Aorta (tissue), 5 donors: ENCODE measurements around the gene MYO1E. TPM values are rescaled to one million over a fixed set of nuclear protein-coding genes. Genes with fewer than 3 reads are reported as not detected.

ENCODE experiments used
- ATAC-seq: fragments of 200-7000 bp; cut with Tn5 transposase; one replicate; pipeline ENCODE4 v1.9.1; 2022; ENCODE audit warnings: moderate library complexity; ENCODE audit not compliant: low FRiP score
- DNase-seq, 2 donors: peaks; one replicate each; pipeline ENCODE4 v3.0.0-alpha.2; 2020
- H3K27ac ChIP-seq, 2 donors: one replicate each; pipeline ENCODE4 v1.5.1; 2013; ENCODE audit warnings: low read length in 2 of 2, mild to moderate bottlenecking in 2 of 2, moderate library complexity in 2 of 2, control low read depth in 1 of 2, inconsistent platforms in 1 of 2, low read depth in 1 of 2
- H3K27me3 ChIP-seq, 2 donors: one replicate each; pipeline ENCODE4 v1.6.1; 2013; ENCODE audit warnings: control low read depth in 1 of 2, low read length in 1 of 2, mild to moderate bottlenecking in 1 of 2, moderate library complexity in 1 of 2; ENCODE audit not compliant: insufficient read depth in 2 of 2, control insufficient read depth in 1 of 2
- H3K36me3 ChIP-seq, 2 donors: one replicate each; pipeline ENCODE4 v1.6.1; 2013; ENCODE audit warnings: control low read depth in 1 of 2, low read length in 1 of 2, mild to moderate bottlenecking in 1 of 2; ENCODE audit not compliant: insufficient read depth in 2 of 2, control insufficient read depth in 1 of 2
- H3K4me1 ChIP-seq, 2 donors: one replicate each; pipeline ENCODE4 v1.6.1; 2013; ENCODE audit warnings: low read length in 2 of 2, control low read depth in 1 of 2, mild to moderate bottlenecking in 1 of 2, moderate library complexity in 1 of 2; ENCODE audit not compliant: insufficient read depth in 2 of 2, control insufficient read depth in 1 of 2
- H3K4me3 ChIP-seq, 2 donors: one replicate each; pipeline ENCODE4 v1.5.1; 2013; ENCODE audit warnings: low read length in 2 of 2, control low read depth in 1 of 2, mild to moderate bottlenecking in 1 of 2
- H3K9me3 ChIP-seq: one replicate; pipeline ENCODE4 v1.6.1; 2013; ENCODE audit warnings: mild to moderate bottlenecking, low read length; ENCODE audit not compliant: control insufficient read depth
- WGBS, 2 donors: extraction: QIAGEN DNeasy Blood & Tissue Kit; methylation state at CpG; one replicate each; pipeline ENCODE4 v1.1.7; 2013; 5-methylcytosine and 5-hydroxymethylcytosine counted together
- intact Hi-C, 2 donors: fragments of 100-400 bp; cut with DNase I; formaldehyde crosslinking; loops; one replicate each; pipeline versions ENCODE4 v1.14.2 to v1.15.0; 2022
- polyA plus RNA-seq, 2 donors: library from polyadenylated mRNA; stranded (reverse); fragments of 200-250 nt; gene quantifications; one replicate each; pipeline ENCODE4 v1.2.3, GENCODE V29; 2013
- total RNA-seq, 2 donors: library from RNA; stranded (reverse); fragmentation: NEBNext Ultra II Directional; extraction: Animal tissue kit (Norgen Biotek cat#: 25700); gene quantifications; one replicate each; pipeline ENCODE4 v1.2.1, GENCODE V29; 2021
- donor health status: healthy with polysubstance abuse.
- donor health status: Bipolar disorder and iron deficiency.
- donor health status: DM: no; HTN: no; CAD: no.
- donor health status: DM: no; HTN: no; CAD: no.
- donor health status: DM: yes; HTN: yes; CAD: no.

Gene MYO1E
- total and polyA plus RNA-seq, 4 donors = 44.6 to 225 (median 105) TPM

- DNase-seq (no peak), ATAC-seq (peak; percentile 39)
- Histone ChIP-seq H3K4me3 (no peak overlapping the region), H3K9me3 (no peaks in the 10 kb centered on the region), H3K27me3 (no peaks in the 10 kb centered on the region), H3K4me1 (peaks cover 8 to 12% of the 10 kb centered on the region in 2 donors), H3K36me3 (no peaks in the 10 kb centered on the region), H3K27ac (no peak overlapping the region)
- WGBS, 2 donors = 85 to 86% methylated on average over 8 of the region's 8 CpGs
- intact Hi-C loops = no loop called here
Observed at GRCh38 chr15:59292442-59293151, 80.1 kb downstream of the MYO1E start.

- ATAC-seq (no peak), DNase-seq (no peak)
- WGBS, 2 donors = 95% methylated on average over 3 of the region's 3 CpGs
- Histone ChIP-seq H3K27ac (no peak overlapping the region), H3K4me3 (no peak overlapping the region), H3K4me1 (peaks cover 8 to 12% of the 10 kb centered on the region in 2 donors), H3K9me3 (no peaks in the 10 kb centered on the region), H3K36me3 (no peaks in the 10 kb centered on the region), H3K27me3 (no peaks in the 10 kb centered on the region)
- intact Hi-C loops = no loop called here
Observed at GRCh38 chr15:59291213-59291549, 81.5 kb downstream of the MYO1E start.

- Histone ChIP-seq H3K4me1 (peaks cover 8 to 12% of the 10 kb centered on the region in 2 donors), H3K27ac (no peak overlapping the region), H3K9me3 (no peaks in the 10 kb centered on the region), H3K36me3 (no peaks in the 10 kb centered on the region), H3K4me3 (no peak overlapping the region), H3K27me3 (no peaks in the 10 kb centered on the region)
- DNase-seq (no peak), ATAC-seq (no peak)
- 73 to 78% methylated on average over 11 of the region's 11 CpGs for WGBS, 2 donors
- intact Hi-C loops = no loop called here
Observed at GRCh38 chr15:59290295-59291212, 82.1 kb downstream of the MYO1E start.

- Histone ChIP-seq H3K9me3 (no peaks in the 10 kb centered on the region), H3K4me3 (no peak overlapping the region), H3K4me1 (peaks cover 6 to 10% of the 10 kb centered on the region in 2 donors), H3K36me3 (no peaks in the 10 kb centered on the region), H3K27me3 (no peaks in the 10 kb centered on the region), H3K27ac (no peak overlapping the region)
- DNase-seq (no peak), ATAC-seq (no peak)
- intact Hi-C loops = no loop called here
Observed at GRCh38 chr15:59289574-59289973, 83.1 kb downstream of the MYO1E start.

- Histone ChIP-seq H3K4me3 (no peak overlapping the region), H3K4me1 (peaks cover 0 to 3% of the 10 kb centered on the region in 2 donors), H3K27ac (no peak overlapping the region), H3K27me3 (no peaks in the 10 kb centered on the region), H3K9me3 (no peaks in the 10 kb centered on the region), H3K36me3 (no peaks in the 10 kb centered on the region)
- DNase-seq (no peak), ATAC-seq (no peak)
- intact Hi-C loops = no loop called here
- WGBS, 2 donors = 86 to 94% methylated on average over 7 of the region's 7 CpGs
Observed at GRCh38 chr15:59283717-59284391, 88.8 kb downstream of the MYO1E start.

GRCh38 chr15:59282515-59283337, 89.9 kb downstream of the MYO1E start:
- no peak overlapping the region for H3K4me3 ChIP-seq
- intact Hi-C loops = no loop called here
- no peak for ATAC-seq
- H3K27me3 ChIP-seq = no peaks in the 10 kb centered on the region
- no peaks in the 10 kb centered on the region for H3K36me3 ChIP-seq
- no peak for DNase-seq
- 92 to 93% methylated on average over 11 to 14 of the region's 14 CpGs for WGBS, 2 donors
- H3K27ac ChIP-seq = no peak overlapping the region
- no peaks in the 10 kb centered on the region for H3K9me3 ChIP-seq
- peaks cover 0 to 3% of the 10 kb centered on the region in 2 donors for H3K4me1 ChIP-seq

- no peaks in the 10 kb centered on the region for H3K36me3 ChIP-seq
- H3K27ac ChIP-seq = no peak overlapping the region
- ATAC-seq = no peak
- no peaks in the 10 kb centered on the region for H3K9me3 ChIP-seq
- no peak overlapping the region for H3K4me3 ChIP-seq
- intact Hi-C loops = no loop called here
- 85 to 86% methylated on average over 5 of the region's 5 CpGs for WGBS, 2 donors
- DNase-seq = no peak
- H3K27me3 ChIP-seq = no peaks in the 10 kb centered on the region
- H3K4me1 ChIP-seq = peaks cover 0 to 3% of the 10 kb centered on the region in 2 donors
Observed at GRCh38 chr15:59281699-59282098, 91.0 kb downstream of the MYO1E start.

GRCh38 chr15:59280855-59281254, 91.8 kb downstream of the MYO1E start:
- intact Hi-C loops = no loop called here
- Histone ChIP-seq H3K9me3 (no peaks in the 10 kb centered on the region), H3K4me1 (peaks cover 0 to 3% of the 10 kb centered on the region in 2 donors), H3K27me3 (no peaks in the 10 kb centered on the region), H3K36me3 (no peaks in the 10 kb centered on the region), H3K27ac (no peak overlapping the region), H3K4me3 (no peak overlapping the region)
- DNase-seq (no peak), ATAC-seq (no peak)
- 94% methylated on average over 5 of the region's 5 CpGs for WGBS, 2 donors
